GM19238 (cell line): ENCODE measurements around the gene GUCD1.

Experiments
- DNase-seq: peaks from one replicate; pipeline ENCODE4 v3.0.0; 2011; ENCODE audit warnings: low spot score; ENCODE audit not compliant: insufficient read length

The GUCD1 gene

DNA sequence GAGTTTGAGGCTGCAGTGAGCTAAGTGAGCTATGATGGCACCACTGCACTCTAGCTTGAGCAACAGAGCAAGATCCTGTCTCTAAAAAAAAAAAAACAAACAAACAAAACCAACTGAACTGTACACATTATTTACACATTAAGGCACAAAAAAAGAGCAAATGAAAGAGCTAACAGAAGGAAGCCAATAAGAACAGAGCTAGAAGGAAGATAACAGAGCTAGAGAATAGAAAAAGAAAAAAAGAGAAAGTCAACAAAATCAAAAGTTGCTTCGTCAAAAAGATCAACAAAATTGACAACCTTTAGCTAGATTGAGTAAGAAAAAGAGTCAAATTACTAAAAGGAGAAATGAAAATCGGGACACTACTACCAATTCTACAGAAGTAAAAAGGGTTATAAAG is 25.0 kb downstream of the GUCD1 start:
- DNase-seq: no peak

DNA sequence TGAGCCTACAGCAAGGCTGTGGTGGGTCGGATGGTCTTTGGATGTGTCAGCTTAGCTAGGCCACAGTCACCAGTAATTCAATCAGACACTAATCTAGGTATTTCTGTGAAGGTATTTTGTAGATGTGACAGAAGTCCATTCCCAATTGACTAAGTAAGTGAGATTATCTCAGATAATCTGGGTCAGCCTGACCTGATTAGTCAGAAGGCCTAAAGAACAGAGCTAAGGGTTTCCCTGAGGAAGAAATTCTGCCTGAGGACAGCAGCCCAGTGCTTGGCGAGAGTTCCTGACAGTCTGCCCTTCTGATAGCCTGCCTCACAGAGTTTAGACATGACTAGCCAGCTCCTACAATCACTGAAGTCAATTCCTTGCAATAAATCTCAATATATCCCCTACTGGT is 28.7 kb downstream of the GUCD1 start:
- no peak for DNase-seq

DNA sequence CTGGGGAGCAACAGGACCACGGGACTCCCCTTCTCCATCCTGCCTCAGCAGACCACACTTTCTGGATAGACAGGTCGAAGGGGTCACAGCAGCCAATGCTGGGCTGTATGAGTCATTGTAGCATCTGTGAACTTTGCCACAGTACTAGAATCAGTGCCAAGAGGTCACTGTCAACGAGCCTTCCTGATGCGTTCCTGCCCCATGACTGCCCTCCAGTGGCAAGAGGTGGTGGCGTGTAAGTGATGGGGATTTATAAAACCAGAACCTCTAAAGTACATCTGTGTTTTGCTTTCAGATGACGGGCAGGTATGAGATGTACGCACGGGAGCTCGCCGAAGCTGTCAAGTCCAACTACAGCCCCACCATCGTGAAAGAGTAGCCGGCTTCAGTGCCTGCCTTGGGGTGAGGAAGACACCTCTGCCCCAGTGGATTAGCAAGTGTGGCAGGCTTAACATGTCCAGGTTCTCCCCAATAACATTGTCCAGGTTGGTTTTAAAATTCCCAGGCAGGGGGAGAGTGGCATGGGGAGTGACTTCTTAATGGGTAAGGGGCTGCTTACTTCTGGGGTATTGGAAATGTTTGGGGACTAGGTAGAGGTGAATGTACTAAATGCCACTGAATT is 29.4 kb downstream of the GUCD1 start:
- peak; percentile 75 for DNase-seq

DNA sequence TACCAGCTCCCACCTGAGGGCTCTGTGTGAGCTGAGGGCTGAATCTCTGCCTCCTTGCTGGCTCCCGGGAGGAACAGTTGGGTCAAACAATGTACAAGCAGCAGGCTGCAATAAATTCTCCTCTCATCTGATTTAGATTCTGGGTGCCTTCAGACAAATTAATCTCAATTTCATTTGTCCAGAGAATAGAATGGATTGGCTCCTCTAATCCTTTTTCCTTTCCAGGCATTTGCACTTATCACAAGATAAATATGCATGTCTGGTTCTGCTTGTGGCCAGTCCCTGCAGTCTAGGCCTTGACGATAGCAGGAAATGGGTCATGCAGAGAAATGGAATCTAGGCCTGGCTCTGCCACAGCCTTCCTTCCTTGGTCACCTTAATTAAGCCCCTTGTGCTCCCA is 31.1 kb downstream of the GUCD1 start:
- no peak for DNase-seq

DNA sequence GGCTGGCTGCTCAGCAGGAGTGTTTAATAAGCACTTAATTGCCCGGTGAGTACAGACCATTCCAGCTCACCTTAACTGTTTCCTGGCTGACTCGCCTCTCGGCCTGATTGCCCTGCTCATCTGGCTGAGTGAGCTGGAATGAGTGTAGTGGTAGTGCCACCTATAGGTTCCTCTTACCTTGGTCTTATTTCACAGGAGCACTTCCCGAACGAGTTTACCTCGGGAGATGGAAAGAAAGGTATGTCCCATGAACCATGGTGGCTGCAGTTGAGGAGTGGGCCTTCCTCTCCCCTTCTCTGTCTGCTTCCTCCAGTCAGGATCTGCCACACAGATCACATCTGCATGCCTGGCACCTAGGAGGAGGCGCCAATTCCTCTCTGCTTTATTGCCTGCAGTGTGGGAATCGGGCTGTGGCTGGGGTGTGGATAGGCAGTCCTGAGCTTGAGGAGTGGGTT is 33.1 kb downstream of the GUCD1 start:
- peak; percentile 37 for DNase-seq

DNA sequence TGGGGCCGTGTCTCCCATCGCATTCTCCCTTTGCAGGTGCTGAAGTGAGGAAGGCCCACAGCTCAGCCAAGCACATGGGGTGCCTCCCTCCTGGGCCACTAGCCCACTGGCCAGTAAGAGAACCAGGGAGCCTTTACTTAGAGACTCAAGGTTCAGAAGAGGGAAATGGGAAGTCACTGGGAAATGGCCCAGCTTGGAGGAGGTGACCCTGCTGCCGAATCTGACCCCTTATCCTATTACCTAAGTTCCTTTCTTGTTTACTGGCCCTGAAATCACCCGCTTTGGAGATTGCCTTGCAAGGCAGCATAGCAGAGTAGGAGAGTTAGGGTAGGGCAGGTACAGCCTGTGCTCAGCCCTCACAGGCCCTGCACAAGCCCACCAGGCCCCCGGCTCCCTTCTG is 35.4 kb downstream of the GUCD1 start:
- DNase-seq: no peak

DNA sequence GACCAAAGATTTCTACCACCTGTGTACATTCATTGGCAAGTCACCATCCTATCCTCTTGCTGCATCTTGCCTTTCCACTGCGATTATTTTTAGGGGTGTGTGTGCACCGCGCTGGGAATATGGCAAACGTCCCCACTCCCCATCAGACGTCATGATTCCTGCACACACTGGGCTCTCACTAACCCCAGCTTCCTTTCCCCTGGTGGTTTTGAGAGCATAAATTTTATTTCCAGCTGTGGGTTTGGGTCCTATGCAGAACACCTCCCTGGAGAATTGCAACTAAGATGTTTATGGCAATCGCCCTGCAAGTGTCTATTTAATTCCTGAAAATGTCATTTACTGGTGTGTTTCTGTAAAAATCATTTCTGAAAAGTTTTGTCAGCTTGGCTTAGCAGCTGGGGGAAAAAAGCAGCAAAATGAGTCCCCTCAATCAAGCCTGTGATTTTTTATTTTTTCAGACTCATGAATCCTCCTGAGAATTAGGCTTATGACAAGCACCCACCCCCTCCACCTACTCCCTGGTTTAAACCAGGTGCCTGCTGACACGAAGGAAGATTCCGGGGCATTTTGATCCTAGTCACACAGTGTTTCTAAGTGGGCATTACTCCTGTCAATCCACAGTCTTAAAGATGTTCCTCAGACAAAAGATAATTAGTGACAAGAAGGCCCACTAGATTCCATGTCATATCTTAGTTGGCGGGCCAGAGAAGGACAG is 36.0 kb downstream of the GUCD1 start:
- DNase-seq: no peak

DNA sequence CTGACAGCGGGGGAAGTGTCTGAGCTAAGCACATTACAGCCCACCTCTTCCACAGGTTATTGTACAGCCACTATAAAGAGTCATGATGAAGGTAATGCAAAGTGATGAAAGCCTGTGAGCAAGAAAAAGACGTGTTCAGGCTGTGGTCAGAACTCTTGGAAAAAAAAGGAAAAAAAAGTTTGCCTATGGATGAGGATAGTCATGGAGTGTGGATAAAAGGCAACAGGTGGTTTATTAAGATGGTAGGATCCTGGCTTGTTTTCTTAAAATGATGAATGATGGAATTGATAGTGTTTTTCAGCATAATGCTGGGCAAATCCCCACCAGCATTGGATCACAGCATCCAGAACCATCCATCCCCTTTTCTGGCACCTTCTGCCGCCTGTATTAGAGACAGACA is 36.7 kb downstream of the GUCD1 start:
- no peak for DNase-seq

DNA sequence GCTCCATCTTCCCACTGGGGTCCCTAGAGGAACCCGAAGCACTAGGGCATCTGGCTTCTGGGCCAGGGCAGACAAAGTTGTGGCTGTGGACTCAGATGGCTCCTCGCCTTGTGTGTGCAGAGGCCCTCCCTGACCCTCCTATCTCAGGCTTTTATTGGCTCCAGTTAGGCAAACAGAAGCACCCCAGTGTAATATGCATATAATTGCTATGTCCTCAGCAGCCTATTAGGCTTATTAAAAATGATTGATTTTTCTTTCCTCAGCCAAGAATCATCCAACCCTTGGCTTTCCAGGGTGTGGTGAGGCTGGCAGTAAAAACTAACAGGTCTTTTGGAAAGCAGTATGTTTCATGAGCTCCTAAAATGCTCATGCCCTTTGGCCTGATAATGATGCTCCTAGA is 37.5 kb downstream of the GUCD1 start:
- DNase-seq: no peak

DNA sequence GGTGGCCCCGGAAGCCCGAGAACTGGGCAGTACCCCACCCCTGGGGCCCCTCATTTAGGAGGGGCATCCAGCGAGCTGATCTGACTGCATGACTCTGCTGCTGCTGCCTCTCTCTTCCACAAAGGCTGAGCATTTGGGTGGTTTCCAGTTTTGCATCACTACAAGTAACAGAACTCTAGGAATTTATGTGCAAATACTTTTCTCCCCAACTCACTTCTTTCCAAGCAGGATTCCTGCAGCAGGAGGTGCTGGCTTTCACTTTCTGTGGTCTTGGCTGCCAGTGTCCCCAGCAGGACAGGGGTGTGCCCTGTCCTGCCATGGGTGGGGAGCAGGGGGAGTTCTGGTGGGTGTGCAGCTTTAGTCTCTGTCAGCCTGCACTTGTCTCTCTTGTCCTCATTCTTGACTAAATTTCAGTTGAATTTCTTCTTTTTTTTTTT is 38.6 kb downstream of the GUCD1 start:
- DNase-seq: no peak

DNA sequence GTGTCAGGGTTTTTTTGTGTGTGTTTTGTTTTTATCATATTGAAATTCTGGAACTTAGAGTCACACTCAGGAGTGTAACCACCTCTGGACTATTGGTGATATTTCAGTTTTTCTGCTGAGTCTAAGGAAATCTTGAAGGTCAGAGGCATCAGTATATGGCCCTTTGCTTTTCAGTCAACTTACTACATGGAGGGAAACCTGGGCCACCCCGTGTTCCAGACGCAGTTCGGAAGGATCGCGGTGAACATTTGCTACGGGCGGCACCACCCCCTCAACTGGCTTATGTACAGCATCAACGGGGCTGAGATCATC is 40.0 kb downstream of the GUCD1 start:
- DNase-seq: no peak

DNA sequence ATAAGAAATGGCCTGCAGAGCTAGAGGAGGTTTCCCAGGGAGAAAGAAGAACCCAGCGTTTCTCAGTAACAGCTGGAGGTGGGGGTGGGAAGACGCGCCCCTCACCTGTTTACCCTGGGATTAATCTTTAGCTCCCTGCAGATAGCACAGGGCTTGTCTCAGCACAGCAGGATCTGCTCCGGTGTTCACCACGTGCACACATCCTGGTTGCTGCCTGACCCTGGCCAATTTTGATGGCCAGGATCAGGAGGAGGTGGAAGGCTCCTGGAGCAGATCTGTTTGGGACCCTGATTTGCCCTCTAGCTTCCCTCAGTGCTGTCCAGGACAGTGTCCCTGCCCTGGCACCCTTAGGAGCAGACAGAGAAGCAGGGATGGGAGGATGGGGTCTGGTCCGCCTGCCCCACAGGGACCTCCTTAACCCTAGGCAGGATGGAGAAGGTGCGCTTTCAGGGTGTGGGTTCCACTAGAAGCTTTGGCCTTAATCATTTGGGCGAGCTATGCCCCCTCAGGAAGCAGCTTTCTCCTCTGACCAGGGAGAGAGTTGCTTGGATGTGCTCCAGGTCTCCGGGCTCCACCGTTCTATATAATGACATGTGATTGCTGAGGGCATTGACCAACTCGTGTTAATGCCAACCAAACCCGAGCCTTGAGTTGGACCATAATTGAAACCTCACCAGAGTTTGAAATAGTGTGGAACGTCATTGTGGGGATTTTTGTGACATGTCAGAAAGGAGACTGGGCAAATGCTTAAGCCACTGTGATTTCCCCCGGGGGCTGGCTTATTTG is 40.5 kb downstream of the GUCD1 start:
- no peak for DNase-seq

DNA sequence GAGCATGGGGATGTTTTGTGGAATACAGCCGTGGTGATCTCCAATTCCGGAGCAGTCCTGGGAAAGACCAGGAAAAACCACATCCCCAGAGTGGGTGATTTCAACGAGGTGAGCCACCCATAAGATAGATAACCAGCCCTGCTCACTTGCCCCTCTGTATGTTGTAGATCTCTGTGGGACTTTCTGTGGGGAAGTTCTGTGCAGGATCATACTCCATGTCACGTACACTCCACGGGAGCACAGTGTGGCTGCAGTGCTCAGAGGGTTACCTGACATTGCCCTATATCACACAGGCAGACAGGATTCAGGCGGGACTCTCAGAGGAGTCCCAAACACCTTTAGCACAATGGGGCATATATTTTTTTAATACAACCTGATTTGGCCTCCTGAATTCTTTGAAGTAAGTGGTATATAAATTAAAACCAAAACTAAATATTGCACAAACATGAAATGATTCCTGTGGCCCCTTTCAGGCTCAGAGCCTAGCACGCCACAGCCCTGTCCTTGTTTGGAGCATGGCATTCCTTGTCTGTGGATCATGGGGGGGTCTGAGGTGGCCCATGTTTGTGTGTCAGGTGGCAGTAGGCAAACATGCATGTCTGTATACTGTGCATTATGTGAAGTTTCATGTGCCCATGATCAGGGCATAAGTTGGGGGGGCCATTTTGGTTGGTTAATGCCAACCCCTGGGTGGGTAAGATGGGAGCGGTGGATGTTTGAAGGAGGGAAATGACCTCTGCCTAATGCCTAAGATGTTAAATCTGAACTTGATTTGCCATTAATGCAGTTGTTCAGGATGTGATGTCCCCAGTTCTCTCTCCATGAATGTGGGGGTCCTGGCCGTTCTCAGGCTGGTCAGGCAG is 41.3 kb downstream of the GUCD1 start:
- no peak for DNase-seq

DNA sequence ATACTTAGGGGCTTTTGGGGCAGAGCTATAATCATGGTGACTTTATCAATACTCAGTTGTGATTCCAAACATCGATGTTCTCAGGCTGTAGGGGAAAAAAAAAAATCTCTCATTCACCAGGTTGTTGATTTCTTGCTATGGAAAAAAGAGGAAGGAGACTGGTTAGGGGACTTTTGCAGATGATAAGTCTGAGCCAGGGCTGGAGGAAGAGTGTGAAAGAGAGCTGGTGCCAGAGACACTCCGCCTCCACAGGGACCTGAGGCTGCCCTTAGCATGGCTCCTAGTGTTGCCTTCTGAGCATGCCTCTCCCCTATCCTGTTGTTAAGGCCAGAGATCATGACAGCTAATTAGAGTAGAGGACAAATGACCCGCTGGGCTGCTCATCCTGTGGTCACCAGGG is 42.9 kb downstream of the GUCD1 start:
- DNase-seq: no peak

DNA sequence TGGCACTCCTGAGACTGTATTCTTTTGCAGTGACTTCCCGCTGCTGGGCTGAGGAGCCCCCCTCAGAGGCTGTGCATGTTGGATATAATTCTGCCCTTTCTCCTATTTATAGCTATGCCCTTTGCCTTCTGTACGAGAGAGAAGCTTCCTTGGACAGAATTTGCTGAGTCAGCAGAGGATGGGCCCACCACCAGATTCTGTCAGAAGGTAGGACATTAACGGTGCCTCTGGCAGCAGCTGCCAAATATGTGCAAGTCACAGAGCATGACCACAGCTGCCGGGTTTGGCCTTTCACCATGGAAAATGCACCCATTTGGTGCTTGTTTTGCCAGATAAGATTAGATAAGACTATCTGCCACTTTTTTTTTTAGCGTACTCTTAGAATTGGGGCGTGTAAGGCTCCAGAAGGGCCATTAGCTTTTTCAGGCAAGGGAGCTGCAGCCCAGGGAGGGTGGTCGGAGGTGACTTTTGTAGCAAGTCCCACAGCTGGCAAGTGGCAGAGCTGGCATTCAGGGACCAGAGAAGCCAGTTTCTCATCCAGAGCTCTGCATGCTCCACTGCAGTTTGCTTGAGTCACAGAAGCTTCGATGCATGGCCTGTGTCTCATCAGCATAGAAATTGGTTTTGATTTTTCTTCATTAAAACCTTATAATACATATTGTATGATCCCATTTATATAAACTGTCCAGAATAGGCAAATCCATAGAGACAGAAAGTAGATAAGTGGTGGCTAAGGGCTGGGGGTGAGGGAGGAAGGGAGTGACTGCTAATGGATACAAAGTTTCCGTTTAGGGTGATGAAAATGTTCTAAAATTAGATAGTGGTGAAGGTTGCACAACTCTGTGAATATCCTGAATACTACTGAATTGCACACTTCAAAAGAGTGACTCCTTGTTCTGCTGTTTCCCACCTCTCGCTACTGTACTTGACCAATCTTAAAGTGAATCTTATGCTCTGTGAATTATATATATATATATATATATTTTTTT is 44.0 kb downstream of the GUCD1 start:
- DNase-seq: no peak

DNA sequence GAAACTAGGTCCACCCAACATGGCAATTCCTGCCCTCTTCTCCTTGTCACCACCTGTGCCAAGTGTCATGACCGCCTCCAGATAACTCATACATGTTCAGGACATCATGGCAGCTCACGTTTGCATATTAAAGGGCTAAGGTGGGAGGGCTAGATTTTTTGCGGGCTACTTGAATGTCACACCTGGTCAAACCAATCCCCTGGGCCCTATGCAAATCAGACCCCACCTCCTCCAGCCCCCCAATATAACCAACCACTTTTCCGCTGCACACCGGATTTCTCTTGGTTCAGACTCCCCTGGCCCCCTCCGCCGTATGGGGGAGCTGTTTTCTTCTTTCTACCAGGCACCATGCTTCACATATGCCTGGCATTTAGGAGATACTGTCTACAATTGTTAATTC is 47.2 kb downstream of the GUCD1 start:
- DNase-seq: no peak

DNA sequence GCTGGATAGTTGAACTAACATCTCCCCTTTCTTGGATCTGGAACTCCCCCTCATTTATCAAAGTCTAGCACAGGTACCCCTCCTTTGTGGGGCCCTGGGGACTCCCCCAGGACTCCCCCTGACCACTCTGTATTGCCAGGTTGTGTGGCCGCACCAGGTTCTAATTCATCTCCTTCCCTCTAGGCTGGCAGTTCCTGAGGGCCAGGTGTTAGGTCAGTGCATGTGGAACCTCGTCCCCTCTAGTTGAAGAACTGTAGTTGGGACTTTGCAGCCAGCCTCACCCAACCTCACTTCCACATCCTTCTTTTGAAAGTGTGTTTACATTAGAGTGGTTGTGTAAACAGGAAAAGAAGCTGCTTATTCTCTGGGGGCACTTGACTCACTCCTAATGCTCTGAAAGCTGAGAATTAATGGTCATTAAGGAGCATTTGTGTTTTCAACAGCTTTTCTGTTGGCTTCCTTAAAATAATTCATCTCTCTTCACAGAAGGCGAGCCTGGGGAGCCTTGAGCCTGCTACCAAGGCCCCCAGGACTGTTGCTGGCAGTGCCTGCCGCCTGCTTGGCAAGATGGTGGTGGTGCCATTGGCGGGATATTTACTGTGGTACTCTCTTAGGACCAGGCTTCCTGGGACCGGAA is 48.0 kb downstream of the GUCD1 start:
- no peak for DNase-seq

DNA sequence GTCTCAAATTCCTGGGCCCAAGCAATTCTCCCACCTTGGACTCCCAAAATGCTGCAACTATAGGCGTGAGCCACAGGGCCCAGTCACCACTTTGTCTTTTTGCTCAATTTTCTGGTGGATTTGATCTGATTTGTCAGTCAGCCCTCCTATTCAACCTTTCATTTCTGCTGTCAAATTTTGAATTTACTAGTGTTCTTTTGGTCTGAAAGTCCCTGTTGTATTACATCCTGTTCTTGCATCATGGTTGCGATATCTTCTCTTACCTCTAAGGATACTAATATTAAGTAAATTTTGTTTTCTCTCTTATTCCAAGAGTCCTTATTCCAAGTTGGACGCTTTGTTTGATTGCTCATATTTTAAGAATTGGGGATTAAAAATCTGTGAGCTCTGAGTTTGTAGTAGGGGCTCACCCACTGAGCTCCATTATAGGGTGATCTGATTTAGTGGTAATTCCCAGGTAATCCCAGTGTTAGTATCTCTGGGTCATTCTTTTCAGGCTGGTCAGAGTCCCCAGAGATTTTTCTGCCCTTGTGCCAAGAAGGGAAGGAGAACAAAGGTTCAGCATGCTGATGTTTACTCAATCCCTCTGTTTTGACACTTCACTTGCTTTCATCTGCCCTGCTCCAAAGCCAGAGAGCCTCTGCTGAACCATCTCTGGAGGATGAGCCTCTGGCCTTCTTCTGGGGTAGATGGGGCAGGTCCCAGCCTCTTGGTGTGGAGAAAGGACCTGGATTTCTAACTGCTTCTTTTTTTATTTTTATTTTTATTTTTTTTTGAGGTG is 49.8 kb downstream of the GUCD1 start:
- no peak for DNase-seq

DNA sequence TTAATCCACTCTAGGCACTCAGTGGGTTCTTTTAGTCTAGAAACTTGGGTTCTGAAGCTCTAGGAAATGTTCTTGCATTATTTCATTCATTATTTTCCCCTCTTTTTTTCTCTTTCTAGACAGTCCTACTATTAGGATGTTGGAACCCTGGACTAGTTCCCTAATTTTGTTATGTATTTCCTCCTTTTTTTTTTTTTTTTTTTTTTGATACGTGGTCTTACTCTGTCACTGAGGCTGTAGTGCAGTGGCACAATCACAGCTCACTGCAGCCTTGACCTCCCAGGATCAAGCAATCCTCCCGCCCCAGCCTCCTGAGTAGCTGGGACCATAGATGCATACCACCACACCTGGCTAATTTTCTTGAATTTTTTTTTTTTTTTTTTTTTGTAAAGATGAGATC is 50.4 kb downstream of the GUCD1 start:
- no peak for DNase-seq
